GM19023 (cell line): Measurements from ENCODE around the gene ESM1.
"Not testable (repeated sequence)": the region's sequence is repeated elsewhere in the genome, so short reads cannot be mapped to it uniquely, and the experiment has no call there.

Source experiments
- ATAC-seq: cut with Tn5 transposase; IDR thresholded peaks from one replicate; pipeline ENCODE4 v1.9.1; 2021; ENCODE audit warnings: mild to moderate bottlenecking, moderate library complexity; ENCODE audit not compliant: unreplicated experiment

The ESM1 gene, protein sequence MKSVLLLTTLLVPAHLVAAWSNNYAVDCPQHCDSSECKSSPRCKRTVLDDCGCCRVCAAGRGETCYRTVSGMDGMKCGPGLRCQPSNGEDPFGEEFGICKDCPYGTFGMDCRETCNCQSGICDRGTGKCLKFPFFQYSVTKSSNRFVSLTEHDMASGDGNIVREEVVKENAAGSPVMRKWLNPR

DNA sequence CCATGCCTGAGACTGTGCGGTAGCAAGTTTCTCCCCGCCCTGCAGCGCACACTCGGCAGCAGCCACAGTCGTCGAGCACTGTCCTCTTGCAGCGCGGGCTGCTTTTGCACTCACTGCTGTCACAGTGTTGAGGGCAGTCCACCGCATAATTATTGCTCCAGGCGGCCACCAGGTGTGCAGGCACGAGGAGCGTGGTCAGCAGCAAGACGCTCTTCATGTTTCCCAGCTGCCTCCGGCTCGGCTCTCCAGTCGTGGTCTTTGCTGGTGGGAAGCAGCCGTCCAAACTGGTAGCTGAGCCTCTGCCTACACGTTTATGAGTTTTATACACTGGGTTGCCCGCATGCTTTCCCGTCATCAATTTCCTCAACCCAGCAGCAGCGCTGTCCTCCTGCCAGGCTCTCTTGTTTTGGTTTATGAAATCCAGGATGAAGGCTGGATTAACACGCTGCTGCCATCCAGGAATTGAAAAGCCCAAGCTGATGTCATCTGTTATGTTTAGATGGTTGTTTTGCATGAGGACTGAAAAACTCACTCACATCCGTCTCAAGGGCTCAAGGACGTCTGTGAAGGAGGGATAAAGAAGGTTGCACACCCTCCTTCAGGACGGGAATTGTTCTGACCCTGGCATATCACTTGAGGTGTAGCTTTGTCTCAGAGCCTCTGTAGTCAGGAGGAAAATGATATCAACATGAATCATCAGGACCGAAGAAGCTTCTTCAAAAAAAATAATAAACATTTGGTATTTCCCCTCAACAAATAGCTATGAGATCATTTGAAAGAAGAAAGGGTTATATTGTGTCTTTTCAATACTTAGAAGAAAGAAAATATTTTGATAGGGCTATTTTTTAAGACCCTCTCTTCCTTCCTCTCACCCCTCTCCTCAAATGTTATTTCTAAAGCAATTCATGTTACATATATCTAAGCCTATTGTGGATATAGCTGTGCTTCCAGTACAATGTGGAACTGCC, at the start of gene ESM1:
Gene ESM1 (minus strand): TSS at position 293 of the 968 bp plus-strand sequence. CDS start 76 bp downstream, at position 217.
- no peak for ATAC-seq

DNA sequence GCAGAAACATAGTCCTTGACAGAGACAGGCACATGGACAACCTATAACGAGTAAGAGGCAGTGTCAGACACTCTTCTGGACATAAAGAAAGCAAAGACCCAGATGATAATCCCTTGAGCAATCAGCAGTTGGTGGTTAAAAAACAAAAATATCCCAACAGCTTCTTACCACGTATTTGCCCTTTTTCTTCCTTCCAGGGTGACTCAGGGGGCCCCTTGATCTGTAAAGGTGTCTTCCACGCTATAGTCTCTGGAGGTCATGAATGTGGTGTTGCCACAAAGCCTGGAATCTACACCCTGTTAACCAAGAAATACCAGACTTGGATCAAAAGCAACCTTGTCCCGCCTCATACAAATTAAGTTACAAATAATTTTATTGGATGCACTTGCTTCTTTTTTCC, 48.2 kb upstream of the ESM1 start:
- ATAC-seq, result no peak

DNA sequence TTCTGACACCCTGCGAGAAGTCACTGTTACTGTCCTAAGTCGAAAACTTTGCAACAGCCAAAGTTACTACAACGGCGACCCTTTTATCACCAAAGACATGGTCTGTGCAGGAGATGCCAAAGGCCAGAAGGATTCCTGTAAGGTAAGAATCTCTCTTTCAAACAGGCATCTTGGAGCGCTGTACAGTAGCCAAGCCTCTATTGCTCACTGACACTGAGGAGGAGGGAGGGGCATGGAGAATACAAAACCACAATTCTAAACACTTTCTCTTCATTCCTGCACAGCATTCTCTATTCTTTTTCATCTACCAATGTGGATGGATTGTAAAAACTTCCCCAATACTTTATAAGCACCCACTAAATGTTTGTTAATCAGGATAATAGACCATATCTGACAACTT, 46.1 kb upstream of the ESM1 start:
- no peak for ATAC-seq

DNA sequence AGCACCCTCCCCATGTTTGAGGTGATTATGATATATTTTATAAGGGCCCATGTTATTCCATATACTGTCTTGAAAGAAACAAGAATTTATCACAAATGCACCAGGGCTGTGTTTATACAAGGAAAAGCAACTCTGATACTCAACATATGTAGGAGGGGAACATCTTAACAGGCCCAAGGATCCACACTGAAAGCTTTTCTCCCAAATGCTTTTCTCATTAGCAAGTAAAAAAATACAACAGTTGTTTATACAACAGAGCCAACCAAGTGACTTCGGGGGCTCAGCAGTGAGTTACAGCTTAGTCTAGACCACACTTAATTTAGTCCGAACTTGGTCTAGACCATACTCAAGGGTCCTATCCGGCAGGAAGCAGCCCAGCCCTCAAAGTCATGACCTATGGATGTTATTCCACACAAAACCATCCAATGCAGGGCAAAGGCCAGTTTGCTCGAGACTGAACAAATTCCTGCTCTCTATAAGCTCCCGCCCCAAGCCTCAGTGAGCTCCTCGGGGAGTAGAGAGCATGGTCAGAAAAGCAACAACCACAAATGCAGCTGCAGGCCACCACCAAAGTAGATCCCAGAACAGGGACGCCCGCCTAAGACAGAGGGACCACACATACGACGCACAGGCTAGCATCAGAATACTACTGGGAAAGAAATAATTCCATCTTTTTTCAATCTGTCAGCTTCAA, 45.4 kb upstream of the ESM1 start:
- no peak for ATAC-seq

DNA sequence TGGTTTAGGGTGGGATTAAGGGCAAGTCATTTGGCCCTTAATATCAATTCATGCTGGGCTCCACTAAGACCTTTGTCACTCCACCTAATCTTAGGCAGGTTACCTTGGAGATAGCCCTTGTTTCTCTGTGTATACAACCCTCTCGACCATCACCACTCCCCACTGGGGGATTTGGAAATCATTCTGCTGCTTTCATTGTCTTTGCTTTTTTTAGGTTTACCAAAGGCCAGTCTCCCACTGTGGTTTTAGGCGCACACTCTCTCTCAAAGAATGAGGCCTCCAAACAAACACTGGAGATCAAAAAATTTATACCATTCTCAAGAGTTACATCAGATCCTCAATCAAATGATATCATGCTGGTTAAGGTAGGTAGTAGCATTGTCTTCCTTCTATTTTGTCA, 44.8 kb upstream of the ESM1 start:
- no peak for ATAC-seq

DNA sequence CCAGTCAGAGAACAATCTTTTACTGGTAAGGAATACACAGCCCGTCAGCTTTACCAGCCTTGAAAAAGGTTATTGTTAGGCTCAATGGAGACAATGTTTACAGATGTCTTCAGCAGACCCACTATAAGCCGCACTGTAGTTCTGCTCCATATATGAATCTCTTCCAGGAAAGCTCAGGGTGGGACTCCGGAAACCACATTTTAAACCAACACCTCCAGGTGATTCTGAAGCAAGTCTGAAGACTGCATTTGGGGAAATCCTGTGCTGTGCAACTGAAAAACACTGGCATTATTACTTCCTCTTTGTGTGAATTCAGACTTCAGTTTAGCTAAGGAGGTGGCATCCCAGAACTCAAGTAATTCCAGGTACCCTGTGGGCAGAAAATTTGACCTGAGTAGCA, 42.2 kb upstream of the ESM1 start:
- ATAC-seq, result no peak

DNA sequence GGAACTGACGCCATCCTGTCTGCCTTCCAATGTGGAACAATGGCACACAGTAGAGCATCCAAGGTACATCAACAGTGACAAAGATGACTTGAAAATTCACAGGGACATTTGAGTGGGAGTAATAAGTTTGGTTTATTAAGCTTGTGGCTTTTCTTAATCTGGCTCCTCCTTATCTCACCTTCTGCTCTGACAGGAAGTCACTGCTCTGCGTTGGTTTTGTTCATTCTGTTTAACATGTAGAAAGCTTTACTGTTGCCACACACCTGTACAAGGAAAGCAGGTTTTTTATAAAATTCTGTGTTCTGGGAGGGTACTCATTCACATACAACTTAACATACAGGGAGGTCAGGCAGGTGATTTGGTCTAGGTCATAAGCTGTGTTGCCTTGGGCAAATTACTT, 37.1 kb upstream of the ESM1 start:
- ATAC-seq, result no peak

DNA sequence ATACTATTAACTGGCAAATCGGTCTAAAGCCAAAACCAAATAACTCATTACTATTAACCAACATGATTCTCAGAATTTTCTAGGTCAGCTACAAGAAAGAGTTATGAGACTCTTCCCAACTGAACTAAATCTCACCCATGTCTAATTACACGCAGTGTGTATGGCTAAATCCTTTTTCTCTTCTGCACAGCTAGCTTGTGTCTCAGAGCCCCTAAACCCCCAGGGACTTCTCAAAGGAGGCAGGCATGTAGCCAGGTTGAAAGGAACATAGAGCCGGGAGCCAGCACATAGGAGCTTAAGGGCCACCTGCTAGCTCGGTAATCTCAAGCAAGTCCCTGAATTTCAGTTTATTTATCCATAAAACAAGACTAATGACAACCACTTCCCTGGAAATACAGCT, 36.4 kb upstream of the ESM1 start:
- ATAC-seq, result no peak

DNA sequence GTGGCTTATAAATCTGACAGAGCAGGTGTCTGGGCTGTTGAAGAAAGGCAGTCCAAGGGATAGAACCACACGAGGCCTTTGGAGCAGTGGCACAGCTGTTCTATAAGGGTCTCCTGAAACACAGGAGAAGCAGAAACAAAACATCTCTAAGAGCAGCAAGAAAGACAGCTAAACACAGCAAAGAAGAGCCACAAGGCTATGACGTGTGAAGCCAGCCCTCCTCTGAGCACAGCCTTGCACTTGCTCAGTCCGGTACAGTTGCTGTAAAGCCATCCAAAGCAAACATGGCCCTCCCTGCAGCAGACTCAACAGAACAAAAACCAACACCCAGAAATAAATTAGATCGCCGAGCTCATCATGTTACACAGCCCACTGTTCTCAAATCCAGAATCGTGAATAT, 36.0 kb upstream of the ESM1 start:
- ATAC-seq, result no peak

DNA sequence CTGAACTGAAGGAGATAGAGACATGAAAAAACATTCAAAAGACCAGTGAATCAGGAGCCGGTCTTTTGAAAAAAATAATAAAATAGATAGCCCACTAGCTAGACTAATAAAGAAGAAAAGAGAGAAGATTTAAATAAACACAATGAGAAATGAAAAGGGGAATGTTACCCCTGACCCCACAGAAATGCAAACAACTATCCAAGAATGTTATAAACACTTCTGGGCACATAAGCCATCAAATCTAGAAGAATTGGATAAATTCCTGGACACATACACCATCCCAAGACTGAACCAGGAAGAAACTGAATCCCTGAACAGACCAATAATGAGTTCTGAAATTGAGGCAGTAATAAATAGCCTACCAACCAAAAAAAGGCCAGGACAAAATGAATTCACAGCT, 24.8 kb upstream of the ESM1 start:
- ATAC-seq, result not testable (repeated sequence)

DNA sequence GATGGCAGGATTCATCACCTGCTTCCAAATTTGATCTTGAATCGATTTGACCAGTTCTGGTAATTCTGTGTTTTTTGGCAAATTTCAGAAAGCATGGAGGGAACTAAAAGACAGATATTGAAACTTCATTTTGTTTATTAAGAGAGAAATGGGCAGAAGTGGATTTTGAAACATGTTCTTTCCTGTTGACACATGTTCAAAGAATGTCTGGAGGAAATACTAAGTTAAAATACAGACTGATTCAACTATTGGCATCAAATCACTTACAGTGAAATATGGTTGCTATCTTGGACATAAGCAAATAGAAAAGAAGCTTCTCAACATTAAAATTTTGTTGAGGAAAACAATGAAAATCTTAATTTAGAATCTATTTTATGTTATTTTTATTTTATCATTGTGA, 19.3 kb upstream of the ESM1 start:
- ATAC-seq, result no peak

DNA sequence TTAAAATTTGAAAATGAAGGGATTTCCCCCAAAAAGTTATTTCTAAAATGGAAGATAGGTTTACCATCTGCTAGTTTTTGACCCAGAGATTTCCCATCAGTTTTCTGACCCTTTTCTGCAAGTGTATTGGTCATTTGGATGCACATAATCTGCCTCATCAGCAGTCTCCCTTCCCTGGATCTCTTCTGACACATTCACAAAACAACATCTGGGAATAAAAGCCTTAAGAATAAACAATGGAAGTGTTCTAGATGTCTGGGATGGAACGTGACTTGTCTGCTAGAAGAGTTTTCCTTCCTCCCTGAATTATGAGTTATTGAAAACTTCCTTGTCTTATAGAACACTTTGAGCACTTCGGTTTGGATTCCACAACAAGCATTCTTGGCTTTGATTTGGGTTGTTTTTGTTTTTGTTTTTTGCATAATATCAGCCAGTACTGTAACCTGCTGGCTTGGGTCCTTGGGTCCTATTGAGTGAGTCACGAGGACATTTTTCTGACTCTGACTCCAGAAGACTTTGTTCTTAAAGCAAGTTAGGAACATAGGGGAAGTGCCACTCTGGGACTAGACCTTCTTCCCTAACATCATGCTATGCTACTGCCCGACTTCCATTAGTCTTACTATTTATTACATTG, 18.2 kb upstream of the ESM1 start:
- ATAC-seq, result no peak

DNA sequence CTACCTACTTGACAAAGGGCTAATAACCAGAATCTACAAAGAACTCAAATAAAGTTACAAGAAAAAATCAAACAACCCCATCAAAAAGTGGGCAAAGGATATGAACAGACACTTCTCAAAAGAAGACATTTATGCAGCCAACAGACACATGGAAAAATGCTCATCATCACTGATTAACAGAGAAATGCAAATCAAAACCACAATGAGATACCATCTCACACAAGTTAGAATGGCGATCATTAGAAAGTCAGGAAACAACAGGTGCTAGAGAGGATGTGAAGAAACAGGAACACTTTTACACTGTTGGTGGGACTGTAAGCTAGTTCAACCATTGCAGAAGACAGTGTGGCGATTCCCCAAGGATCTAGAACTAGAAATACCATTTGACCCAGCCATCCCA, 16.8 kb upstream of the ESM1 start:
- ATAC-seq, result not testable (repeated sequence)

DNA sequence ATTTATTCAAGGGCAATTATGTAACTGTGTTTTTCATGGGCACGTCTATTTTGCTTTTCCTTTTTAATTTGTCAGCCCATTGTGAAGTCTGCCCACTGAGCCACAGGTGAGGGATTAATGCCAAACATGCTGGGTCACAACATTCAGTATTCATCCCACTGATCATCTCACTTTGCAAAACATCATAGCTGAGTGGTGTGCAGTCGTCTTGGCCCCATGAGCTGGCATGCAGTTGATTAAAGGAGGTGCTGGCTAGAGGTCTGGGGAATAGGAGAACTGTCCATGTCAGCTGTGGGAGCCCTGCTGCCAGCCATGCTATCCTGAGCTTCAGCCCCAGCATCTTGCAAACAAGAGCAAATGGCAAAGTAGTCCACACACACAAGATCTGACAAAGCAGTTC, 11.7 kb upstream of the ESM1 start:
- no peak for ATAC-seq

DNA sequence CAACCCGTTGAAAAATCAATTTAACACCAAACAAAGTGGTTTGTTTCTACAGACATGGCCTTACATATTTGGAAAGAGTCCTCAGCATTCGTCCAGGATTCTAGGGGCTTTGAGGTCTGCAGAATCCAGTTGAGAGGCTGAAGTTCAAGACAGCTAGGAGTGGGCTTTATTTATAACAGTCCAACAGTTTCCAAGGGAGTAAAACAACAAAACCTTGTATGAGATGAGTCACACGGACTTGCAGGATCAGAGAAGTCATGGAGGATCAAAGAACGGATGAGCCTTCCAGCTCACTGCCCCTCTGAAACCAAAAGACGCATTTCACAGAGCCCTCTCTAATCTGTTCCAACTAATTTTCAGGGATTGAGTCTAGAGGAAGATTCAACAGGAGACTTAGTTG, 11.1 kb upstream of the ESM1 start:
- no peak for ATAC-seq

DNA sequence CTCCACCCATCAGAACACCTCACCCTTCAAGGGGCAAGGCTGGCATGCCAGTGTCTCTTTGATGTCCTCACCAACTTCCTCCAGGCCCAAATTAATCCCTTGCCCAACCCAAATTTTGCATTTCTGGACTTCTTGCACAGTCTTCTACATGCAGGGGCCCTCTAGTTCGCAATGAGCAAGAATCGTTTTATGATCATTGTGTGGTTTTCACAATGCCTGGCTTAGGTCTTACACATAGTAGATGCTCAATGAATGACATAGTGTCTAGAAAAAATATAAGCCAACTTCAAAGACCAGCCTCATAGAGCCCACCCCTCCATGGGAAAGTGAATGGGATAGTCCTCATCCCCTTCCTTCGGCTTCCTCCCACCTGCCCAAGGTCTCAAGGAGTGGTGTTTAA, 9.8 kb upstream of the ESM1 start:
- no peak for ATAC-seq

DNA sequence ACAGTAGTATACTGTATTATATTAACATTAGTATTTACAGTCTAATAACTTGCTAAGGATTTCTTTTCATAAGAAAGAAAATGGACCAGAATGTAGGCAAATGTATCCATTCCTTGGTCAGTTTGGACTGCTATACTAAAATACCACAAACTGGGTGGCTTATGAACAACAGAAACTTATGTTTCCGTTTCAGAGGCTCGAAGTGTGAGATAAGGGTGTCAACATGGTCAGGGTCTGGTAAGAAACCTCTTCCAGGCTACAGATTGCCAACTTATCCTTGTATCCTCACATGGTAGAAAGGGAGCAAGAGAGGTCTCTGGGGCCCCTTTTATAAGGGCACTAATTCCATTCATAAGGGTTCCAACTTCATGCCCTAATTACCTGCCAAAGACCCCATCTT, 9.2 kb upstream of the ESM1 start:
- ATAC-seq, result no peak

DNA sequence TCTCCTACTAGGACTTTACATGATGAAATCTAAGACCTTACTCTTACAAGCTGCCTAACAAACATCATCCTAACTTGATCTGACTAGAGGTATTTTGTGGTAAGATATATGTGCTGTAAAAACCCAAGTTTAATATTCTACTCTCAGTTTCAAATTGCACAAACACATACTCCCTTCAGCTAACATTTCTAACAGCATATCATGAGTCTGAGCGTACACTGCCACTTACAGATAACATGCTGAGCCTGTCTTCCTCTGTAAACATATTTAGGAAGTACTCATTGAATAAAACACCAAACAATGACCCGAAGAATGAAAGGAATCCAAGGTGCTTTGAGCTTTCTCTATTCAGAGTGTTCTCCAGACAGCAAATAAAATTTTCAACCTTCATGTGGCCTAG, 7.9 kb upstream of the ESM1 start:
- ATAC-seq, result no peak

DNA sequence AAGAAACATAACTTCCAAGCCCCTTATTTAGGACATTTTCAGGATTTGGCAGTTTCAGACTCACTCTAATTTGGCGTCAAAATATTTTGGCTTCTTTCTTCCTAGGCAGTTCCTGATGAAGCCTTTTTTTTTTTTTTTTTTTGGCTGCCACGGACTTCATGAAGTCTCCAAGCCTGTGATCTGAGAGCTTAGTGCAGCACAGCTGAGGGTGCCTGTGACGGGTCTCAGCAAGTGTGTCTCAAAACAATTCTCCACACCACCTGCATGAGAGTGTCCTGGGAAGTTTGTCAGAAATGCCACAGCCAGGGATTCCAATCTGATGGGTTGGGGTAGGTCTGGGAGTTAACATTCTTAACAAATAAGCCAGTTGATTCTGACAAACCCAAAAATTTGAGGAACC, 6.0 kb upstream of the ESM1 start:
- ATAC-seq, result no peak

DNA sequence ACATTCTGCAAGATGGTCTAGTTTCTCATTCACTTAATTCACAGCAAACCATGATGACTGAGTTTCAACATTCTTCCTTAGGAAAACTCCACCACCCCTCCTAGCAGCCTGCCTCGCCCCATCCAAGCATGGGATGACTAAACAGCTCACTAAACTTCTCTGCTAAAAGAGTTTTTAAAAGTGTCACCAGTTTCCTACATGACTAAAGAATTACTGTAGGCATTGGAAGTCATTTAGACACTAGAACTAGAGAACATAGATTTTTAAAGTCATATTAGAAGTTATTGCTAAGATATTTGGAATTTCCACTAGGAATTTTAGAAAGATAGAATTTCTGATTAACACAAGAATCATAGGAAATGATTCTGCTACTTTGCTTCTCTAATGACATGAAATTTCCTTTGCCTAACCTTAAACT, 5.5 kb upstream of the ESM1 start:
- ATAC-seq, result no peak

DNA sequence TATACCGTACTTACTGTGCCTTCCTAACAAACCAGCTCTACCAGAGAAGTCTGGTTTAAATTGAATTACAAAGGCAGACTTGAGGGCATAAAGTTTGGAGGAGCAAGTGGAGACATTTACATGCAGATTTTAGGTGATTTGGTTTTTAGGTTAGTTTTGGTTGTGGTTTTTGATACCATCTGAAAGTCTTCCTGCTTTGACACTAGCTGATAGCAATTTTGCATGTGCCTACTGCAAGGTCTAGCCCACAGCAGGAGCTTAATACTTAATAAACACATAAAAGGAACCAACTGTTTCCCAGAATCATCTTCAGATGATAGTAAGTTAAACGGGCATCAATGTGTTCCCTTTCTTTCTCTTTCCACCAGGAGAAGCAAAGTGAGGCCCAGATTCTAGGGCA, 3.4 kb upstream of the ESM1 start:
- no peak for ATAC-seq
